CD4-positive, alpha-beta T cell treated with Interferon gamma for 1 hour (primary cell): ENCODE data around the gene KIRREL1.

ENCODE experiments used
- DNase-seq: peaks from one replicate; pipeline ENCODE4 v3.0.0-alpha.2; 2020

KIRREL1 gene

DNA sequence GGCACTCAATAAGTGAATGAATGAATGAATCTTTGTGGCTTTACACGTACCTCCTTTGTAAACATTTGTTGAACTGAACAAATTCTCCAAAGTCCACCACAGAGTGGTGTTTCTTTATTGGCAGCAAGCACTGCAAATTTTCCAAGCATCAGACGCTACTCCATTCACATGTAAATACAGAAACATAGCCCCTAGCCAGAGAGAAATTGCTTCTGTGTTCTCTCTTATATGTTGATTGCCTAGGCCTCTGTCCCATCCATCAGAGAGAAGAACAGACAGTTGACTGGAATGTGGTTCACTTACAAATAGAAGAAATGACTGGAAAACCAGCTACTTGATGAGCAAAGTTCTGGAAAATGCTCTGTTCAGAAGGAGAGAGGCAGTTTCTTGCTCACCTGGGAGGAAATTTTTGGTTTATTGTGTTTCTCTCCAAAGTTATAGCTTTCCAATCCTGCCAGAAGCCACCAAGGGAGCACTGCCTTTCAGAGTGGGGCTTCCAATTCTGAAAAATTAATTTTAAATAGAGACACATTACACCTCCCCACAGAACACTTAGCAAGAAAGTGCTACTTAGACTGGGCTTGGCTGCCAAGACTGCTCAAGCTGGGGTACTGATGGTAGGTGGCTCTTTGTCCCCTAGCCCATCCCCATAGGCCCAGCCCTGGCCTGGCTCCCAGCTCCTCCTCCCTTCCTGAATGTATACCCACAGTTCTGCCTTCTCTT is 18.1 kb upstream of the KIRREL1 start:
- DNase-seq = no peak

DNA sequence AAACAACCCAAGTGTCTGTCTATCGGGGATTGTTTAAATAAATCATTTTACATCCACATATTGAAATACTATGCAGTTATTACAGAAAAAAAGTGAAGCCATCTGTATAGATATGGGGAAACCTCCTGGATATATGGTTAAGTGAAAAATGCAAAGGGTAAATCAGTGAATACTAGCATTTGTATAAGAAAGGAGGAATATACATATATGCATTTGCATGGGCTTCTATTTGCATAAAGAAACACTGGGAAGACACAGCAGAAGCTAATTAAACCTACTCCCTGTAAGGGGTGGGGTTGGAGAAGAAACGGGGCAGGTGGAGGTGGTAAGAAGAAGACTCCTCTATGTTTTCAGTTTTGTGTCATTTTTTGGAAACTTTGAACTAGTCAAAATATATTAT is 16.6 kb upstream of the KIRREL1 start:
- no peak for DNase-seq

DNA sequence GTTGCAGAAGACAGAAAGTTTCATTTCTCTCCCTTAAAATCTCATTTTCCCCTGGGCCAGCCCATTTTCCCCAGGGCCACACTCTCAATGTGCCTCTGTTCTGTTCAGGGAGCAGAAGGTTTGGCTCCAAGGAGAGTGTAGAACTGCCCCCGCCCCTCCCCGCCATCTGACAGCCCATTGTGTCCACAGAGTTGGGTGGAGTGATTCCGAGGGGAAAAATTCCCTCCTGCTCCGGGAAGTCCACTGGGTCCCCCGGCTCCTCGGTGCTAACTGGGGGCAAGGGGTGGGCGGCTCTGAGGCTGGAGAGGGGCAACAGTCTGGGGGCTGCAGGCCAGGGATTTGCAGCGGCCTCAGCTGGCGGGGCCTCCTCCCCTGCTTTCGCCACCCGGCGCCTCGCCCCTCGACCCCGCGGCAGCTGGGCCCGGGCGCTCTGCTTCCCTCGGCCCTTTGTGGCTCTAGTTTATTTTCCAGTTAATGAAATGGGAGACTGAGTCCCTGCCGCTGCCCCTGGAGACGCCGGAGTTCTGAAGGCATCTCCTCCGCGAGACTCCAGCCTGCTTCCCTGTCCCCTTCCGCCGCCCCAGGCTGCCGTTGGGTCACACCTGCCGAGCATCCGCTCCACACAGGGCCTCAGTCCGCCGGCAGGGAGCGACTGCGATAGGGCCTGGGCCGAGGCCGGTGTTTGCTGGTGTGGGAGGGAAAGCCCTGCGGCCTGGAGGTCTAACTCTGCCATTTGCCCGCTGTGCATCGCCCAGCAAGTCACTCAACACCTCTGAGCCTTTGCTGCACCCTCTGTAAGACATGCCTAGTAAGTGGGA is 14.7 kb upstream of the KIRREL1 start:
- DNase-seq = no peak

DNA sequence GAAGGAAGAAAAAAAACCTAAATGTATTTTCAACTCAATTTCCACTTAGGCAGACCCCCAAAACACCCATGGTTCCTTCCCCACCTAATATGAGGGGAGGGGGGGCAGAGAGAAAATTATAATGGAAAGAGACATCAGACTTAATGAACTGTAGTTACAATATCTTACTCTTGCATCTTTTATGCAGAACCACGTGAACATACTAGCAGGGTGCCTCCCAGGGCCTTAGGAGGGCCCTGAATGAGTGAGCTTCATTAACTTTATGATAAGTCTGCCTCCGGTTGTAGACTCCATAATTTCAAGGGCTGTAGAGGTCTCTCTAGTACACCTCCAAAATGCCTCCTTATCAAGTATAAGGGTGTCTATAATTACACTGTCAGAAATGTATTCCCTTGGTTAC is 11.3 kb upstream of the KIRREL1 start:
- DNase-seq = no peak

DNA sequence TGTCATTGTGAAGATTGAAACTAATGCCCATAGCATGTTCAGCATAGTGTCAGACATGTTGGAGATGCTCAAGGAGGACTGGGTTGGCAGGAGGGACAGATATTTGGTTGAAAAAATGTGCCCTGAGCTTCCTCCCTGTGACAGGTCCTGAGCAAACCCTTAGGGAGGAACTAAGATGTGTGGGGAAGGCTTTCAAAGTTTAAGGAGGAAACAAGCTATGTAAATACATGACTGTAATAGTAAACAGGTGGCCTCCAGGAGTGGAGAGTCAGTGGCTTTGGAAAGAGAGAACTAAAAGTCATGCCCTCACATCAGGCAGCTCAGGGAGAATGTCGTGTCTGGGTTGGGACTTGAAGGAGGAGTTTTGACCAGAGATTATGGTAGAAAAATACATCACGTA is 9.7 kb upstream of the KIRREL1 start:
- DNase-seq = no peak

DNA sequence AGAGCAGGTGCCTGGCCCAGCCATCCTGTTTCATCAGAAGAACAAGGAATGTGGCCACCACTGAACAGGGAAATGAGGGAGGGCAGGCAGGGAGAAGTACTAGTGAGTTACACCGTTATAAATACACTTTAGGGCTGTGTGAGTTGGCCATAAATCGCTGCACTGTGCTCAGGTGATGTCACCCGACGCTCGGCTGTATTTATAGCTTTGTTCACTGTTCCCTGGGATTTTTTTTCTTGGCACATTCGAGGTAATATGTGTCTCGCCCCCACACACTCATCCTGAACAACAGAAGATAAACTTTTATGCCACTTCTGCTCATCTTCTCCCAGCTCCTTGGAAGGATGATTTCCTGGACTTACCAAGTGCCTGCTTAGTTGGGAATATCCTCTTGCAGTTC is 9.0 kb upstream of the KIRREL1 start:
- DNase-seq = no peak

DNA sequence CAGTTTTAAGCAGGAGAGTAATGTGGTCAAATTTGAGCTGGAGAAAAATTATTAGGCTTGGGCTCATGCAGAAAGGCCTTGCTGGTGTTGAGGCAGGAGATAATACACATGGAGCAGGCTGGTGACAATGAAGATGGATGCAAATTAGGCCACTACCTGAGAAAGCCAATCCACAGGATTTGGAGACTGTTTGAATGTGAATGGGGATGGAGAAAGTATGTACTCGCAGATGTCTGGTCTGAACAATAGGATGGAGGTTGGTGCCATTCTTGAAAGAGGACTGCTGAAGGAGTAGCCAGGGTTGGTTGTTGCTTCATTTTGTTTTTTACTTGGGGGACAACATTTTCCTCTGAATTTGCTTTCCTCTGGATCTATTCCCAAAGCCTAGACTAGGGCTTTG is 8.0 kb upstream of the KIRREL1 start:
- no peak for DNase-seq

DNA sequence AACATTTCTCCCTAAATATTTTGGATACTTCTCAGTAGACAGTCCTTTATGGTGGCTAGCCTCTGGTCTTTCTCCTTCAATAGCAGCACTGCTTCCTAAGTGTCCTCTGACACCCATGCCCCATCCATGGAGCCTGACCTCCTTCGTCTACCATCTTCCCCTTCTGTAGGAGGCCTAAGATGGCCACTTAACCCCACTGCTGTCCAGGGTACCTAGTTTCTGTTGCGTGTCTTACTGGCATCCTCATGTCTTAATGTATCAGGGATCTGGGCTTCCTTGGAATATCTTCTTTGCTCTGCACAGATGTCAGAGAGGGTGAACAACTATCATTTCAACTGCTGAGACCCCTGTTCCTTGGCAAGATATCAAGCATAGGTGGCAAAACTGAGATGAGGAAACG is 5.4 kb upstream of the KIRREL1 start:
- DNase-seq = no peak

DNA sequence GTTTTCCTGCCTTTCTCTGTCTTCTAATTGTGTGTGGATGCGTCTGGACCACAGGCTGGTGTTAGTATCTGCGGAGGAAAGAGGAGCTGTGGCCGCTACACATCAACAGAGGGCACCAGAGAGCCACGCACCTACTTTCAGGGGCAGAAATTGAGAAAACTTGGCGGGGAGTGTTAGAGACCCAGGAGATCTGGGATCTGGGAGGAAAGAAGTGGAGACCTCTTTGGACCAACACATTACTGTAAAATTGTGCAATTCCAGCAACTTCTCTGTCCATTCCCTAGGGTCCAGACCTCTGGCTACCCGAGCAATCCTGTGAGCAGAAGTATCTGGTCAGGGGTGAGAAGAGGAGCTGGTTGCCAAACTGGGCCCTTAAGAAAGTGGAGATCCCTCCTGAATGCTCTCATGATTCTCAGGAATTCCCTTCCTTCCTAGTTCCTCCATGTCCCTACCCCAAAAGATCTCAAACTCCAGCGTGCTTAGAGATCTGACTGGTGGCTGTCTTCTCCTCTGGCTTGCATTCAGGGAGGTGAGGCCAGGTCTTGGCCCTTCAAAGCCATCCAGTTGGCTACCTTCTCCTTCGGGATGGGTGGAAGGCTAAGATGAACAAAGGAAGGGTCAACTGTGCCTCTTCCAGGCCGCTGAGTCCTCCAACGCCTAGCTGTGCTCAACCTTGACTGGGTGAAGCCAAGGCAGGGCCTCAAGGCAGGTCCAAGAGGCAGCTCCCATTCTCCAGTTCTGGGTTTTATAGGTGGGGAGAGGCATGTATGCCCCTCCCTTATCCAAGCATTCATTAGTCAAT is 1.2 kb upstream of the KIRREL1 start:
- peak; percentile 13 for DNase-seq

DNA sequence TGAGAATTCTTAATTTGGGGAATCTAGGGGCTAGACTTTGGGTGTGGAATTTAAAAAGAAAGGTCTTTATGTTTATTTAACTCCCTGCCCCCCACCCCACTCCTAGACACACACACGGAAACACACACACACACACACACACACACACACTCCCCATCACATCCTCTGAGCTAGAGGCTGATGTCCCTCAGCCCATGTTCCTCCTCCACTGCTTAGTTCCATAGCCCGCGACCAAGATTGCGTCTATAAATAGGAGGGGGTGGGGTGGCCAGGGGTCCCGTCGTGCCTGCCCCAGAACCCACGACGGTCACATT is 655 bp upstream of the KIRREL1 start:
- no peak for DNase-seq

DNA sequence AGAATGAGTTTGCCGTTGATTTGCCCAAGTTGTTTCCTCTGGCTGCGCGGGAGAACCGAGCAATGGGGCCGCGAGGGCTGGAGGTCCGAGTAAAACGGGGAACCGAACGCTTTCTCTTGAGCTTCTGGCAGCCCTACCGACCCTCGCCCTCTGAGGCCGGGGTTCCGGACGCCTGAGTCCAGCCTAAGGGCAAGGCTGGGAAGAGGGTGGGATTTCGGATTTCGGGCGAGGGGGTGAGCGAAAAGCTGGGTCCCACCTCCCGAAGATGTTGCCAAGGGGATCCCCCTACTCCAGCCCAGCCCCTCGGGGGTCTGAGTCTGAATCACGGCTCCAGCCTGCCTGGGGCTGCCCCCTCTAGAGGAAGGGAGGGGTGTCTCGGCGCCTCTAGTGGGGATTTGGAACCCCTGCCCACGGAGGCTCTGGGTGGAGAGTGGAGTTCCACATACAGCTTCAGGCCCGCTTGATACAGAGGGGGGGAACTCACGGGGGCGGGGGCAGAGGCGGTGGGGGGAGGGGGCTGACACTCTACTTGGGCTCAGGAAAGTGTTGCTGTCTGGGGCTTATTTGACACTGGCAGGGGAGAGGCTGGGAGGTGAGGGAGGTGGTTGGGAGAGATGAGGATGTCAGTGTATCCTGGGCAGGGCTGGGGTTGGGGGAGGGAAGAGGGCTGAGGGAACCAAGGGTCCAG is 617 bp downstream of the KIRREL1 start:
- DNase-seq = no peak

DNA sequence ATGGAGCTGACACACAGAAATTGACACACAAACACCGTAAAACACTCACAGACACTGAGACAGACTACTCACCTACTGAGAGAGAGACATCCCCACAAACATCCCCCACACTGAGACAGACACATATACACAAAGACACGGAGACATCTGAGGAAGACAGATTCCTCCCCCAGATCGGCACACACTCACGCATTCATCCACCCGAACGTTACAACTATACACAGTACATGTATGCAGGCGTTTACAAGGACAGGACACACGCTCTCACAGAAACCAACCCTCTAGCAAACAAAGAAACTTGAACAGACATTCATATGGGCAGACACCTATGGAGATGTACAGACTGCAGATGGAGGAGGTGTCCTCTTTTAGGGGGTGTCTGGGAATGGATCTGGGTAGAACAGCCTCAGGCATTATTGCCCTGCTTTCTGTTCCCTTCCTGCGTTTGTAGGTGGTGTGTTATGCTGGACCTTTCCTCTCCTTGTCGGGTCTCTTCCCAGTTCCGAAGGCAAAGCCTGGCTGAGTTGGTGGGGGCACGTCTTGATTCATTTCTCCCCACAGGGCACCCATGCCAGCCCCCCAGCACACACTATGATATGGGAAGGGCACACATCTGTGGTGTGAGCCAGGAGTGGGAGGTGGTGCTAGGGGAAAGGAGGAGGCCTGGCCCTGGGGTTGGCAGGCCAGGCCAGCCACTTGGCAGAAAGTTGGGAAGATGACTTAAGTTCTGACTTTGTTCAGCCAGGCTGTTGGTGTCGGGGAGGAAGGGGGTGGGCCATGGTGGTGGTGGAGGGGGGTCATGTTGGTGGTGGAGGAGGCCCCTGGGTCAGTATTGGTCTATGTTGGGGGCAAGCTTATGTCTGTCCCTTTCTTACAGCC is 1.5 kb downstream of the KIRREL1 start:
- no peak for DNase-seq

DNA sequence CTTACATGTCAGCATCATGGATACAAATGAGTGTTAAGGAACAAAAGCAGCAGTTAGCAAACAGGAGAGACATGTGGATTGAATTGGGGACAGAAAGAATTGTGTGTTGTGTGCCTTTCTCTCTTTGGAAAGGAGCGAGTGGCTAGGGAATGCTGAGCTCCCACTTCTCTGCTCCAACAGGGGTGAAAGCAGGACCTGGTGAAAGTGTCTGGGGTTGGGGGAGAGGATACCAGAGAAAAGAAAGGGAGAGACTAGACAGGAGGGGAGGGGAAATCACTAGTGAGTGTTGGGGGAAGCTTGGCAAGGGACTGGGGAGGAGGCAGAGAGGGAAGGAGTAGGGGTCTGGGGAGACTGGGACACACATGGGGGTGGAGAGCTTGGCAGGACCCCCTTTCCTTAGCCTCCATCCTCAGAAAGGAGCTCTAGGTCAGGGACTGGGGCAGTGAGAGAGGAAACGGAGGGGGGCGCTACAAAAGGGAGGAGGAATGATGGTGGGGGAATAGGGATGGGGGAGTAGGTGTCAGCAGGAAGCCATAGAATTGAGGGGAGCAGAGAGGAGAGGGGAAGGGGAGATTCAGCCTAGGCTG is 2.2 kb downstream of the KIRREL1 start:
- DNase-seq = no peak

DNA sequence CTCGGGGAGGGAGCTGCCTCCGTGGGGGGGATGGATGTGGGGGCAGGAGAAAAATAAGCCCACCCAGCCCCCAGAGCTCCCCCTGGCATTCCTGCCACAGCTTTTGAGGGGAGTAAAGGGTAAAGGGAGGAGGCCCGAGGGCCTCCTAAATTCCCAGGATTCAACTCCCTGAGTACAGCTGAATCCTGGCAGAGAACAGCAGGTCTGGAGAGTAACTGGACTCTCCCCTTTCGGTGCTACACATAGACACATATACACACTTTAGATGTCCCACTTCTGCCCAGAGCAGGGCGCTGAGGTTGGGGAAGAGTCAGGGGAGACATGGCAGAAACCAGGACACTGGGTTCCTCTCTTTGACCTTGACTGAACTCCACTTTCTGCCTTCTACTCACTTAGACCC is 3.0 kb downstream of the KIRREL1 start:
- no peak for DNase-seq

DNA sequence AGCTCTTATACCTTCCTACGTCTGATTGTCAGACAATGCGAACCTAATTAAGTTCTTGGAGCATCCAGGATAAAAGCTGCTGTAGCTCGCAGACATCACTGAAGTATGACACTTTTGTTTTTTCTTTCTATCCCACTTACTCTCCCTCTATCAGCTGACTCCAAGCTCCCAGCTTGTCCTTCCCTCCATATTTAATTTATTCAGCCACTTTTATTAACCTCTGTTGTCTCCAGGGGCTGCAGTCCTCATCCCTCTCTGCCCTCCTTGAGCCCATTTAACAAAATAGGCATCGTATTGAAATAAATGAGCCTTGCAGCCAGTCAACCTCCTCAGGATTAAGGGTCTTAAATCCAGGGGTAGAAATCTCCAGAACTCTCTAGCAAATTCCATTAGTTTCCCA is 7.1 kb downstream of the KIRREL1 start:
- no peak for DNase-seq

DNA sequence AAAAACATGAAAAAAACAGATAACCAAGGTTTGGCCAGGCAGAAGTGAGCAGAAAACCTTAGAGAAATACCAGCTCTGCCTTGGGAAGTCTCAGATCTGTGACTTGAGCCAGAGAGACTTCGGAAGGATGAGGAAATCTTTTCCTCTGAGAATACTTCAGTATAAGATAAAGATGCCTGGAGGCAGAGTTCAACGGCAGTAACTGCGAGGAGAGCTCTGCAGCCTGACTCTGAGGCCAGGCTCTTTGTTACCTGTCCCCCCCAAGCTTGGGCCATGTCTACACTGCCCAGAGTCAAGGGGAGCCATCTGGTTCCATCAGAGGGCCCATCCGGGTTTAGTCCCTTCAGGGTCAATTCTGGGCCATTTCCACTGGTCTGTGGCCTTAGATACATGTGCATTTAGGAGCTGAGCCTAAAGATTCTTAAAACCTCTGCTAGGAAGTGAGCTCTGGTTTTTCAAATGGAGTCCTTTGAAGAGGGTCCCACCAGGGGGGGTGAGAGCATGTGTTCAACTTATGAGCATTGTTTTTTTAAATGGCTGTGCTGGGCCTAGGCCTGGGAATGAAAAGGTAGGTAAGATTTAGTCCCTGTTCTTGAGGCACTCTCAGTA is 8.7 kb downstream of the KIRREL1 start:
- no peak for DNase-seq

DNA sequence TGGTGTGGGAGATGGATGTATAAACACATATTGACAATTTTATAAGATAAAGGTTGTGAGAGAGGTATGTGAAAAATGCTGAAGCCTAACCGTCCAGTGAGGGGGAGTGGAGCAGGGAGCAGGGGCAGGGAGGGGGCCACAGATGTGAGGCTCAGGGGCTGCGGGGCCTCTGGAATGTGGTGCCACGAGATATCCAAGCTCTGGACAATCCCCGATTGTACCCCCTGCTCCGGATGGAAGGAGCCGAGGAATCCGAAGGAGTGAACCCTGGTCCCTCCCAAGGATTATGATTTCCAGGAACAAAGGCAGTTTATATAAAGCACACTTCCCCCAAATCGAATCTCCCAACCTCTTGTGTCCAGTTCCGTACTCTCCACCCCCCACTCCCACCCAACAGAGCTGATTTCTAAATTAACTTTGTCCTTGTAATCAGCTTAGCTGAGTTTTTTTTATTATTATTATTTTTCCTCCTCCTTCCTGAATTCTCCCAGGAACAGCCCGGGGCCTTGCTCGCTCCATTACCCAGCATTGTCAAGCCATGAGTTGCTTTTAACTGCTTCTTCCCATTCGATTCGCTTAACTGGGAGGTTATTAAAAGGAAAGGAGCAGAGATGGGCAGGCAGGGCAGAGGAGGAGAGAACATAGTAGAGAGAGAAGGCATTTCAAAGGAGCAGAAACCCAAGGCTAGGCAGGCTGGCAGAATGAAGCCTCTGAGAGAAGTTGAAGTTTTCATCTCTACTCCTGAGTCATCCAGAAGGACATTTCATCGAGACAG is 9.4 kb downstream of the KIRREL1 start:
- no peak for DNase-seq

DNA sequence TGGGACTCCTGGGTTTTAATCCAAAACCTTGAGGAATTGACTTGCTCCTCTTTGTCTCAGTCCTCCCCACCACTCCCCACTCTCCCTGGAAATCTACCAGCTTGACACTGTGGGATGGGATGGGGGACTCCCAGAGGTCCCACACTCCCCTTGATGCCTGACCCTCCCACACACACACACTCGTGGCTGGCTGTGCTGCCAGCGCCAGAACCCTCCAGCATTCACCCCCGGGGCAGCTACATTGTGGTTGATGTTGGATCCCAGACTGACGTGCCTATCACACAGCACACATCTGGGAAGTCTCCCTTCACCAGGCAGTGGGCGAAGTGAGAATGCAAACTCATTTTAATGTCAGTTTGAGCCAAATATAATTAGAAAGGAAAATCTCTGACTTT is 10.0 kb downstream of the KIRREL1 start:
- no peak for DNase-seq

DNA sequence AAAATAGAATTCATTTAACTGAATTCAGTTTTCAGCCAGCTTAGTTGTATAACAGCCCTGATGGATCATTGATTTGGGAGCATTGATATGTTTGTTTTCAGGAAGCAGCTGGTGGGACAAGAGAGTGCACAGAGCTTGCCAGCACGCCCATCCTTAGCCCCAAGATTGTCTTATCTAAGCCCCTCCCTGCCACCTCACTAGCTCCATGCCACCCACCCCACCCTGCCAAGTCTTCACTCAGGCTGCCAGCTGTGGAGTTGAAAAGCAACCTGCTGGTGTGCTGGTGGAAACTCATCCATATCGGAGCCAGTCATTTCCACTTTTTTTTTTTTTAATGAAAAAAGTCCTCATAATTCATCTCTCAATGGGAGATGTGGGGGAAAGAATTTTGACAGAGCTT is 11.8 kb downstream of the KIRREL1 start:
- DNase-seq = no peak

DNA sequence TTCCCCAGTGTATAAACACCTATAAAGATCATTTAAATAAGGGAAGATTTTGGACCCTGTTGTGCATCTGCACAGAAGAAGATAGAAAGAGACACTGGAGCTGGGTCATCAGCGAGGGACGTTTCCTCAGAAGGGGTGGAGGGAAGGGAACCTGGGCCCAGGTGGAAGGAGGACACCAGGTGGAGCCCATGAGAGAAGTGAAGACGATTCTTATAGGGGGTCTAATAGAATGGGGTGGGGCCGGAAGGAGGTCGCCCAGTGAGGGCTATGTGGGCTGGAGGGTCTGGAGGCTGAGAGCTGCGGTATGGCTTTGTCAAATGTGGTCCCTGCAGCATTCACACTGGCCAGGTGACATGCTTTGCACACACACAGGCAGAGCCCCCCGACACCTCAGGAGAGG is 13.7 kb downstream of the KIRREL1 start:
- DNase-seq = no peak
